SK-N-SH (cell line): ENCODE measurements around the gene TEAD1.

Experiments
- CTCF ChIP-seq: fragments of 200-600 bp; sonication (generic); IDR thresholded peaks from 2 replicates; pipeline ENCODE4 v1.6.1; 2017; ENCODE audit warnings: antibody characterized with exemption, mild to moderate bottlenecking, moderate library complexity
- JUND ChIP-seq: IDR thresholded peaks from 2 replicates; pipeline ENCODE4 v1.4.0; 2012
- MXI1 ChIP-seq: IDR thresholded peaks from 2 replicates; pipeline ENCODE4 v1.6.1; 2012; ENCODE audit warnings: mild to moderate bottlenecking, low read depth, low read length, improper control_type of control experiment
- NRF1 ChIP-seq: IDR thresholded peaks from 2 replicates; pipeline ENCODE4 v1.6.1; 2012; ENCODE audit warnings: low read depth, mild to moderate bottlenecking, low read length
- POLR2AphosphoS5 ChIP-seq: IDR thresholded peaks from 2 replicates; pipeline ENCODE4 v1.6.1; 2012; ENCODE audit warnings: low read depth, low read length
- RAD21 ChIP-seq: IDR thresholded peaks from 2 replicates; pipeline ENCODE4 v1.6.1; 2012; ENCODE audit warnings: mild to moderate bottlenecking, low read length
- RFX5 ChIP-seq: IDR thresholded peaks from 2 replicates; pipeline ENCODE4 v1.6.1; 2012; ENCODE audit warnings: mild to moderate bottlenecking, improper control_type of control experiment, low read length
- SMC3 ChIP-seq: IDR thresholded peaks from 2 replicates; pipeline ENCODE4 v1.6.1; 2012; ENCODE audit warnings: low read depth, low read length, improper control_type of control experiment
- TAF1 ChIP-seq: IDR thresholded peaks from 2 replicates; pipeline ENCODE4 v1.6.1; 2012; ENCODE audit warnings: low read depth, mild to moderate bottlenecking, low read length, moderate library complexity, borderline replicate concordance
- YY1 ChIP-seq: IDR thresholded peaks from 2 replicates; pipeline ENCODE4 v1.4.0; 2012; ENCODE audit warnings: low read depth, mild to moderate bottlenecking
- ZBTB33 ChIP-seq: IDR thresholded peaks from 2 replicates; pipeline ENCODE4 v1.4.0; 2012; ENCODE audit warnings: low read depth, borderline replicate concordance

- TF ChIP-seq CTCF (no peak), JUND (no peak), TAF1 (no peak), SMC3 (no peak), NRF1 (no peak), ZBTB33 (no peak), YY1 (no peak), MXI1 (no peak), RFX5 (no peak), POLR2AphosphoS5 (no peak), RAD21 (no peak)
These were observed 67.5 kb downstream of the TEAD1 start for GRCh38 chr11:12741671-12742216.
